Heart left ventricle (tissue), 16 donors: Measurements from ENCODE around the gene LPA. TPM values are rescaled to one million over a fixed set of nuclear protein-coding genes. Genes with fewer than 3 reads are reported as not detected.

Experiments used
- ATAC-seq, 4 donors: fragments of 200-7000 bp; cut with Tn5 transposase; one replicate each; pipeline ENCODE4 v1.9.1; 2020 to 2022; ENCODE audit warnings: moderate library complexity in 4 of 4, mild to moderate bottlenecking in 3 of 4, moderate number of reproducible peaks in 1 of 4
- DNase-seq, 5 donors: peaks; one replicate each; pipeline ENCODE4 v3.0.0-alpha.2; 2020
- H3K27ac ChIP-seq, 12 donors: fragments of 200-600 bp; sonication (generic) in 4 of 12; one replicate each; pipeline versions ENCODE4 v1.5.0 to v1.8.0; 2016 to 2022; ENCODE audit warnings: mild to moderate bottlenecking in 2 of 12
- H3K27me3 ChIP-seq, 9 donors: fragments of 200-600 bp; sonication (generic) in 2 of 9; one replicate each; pipeline versions ENCODE4 v1.5.1 to v1.8.0; 2016 to 2022; ENCODE audit warnings: mild to moderate bottlenecking in 3 of 9
- H3K36me3 ChIP-seq, 9 donors: fragments of 200-600 bp; sonication (generic) in 2 of 9; one replicate each; pipeline versions ENCODE4 v1.5.0 to v1.8.0; 2018 to 2022; ENCODE audit warnings: mild to moderate bottlenecking in 2 of 9
- H3K4me1 ChIP-seq, 12 donors: fragments of 200-600 bp; sonication (generic) in 4 of 12; one replicate each; pipeline versions ENCODE4 v1.5.0 to v1.8.0; 2016 to 2022; ENCODE audit warnings: mild to moderate bottlenecking in 3 of 12
- H3K4me3 ChIP-seq, 12 donors: fragments of 200-600 bp; sonication (generic) in 4 of 12; one replicate each; pipeline versions ENCODE4 v1.5.0 to v1.8.0; 2017 to 2022; ENCODE audit warnings: mild to moderate bottlenecking in 9 of 12, moderate library complexity in 4 of 12
- H3K9me3 ChIP-seq, 12 donors: fragments of 200-600 bp; sonication (generic) in 4 of 12; one replicate each; pipeline versions ENCODE4 v1.5.0 to v1.8.0; 2016 to 2022; ENCODE audit warnings: mild to moderate bottlenecking in 1 of 12
- CTCF ChIP-seq, 12 donors: fragments of 200-600 bp; sonication (generic) in 4 of 12; IDR thresholded peaks; one replicate each; pipeline versions ENCODE4 v1.5.0 to v1.8.0; 2018 to 2022; ENCODE audit warnings: antibody characterized with exemption in 12 of 12, mild to moderate bottlenecking in 5 of 12
- POLR2A ChIP-seq, 2 donors: fragments of 450-650 bp; IDR thresholded peaks; one replicate each; pipeline ENCODE4 v1.6.1; 2017; ENCODE audit warnings: antibody characterized with exemption in 2 of 2, mild to moderate bottlenecking in 2 of 2, moderate library complexity in 2 of 2
- WGBS, 4 donors: extraction: QIAGEN DNeasy Blood & Tissue Kit in 2 of 4; methylation state at CpG; one replicate each; pipeline versions ENCODE4 v1.1.5 to v1.1.7; 2013 to 2018; 5-methylcytosine and 5-hydroxymethylcytosine counted together
- intact Hi-C, 10 donors: fragments of 100-400 bp; cut with DNase I; formaldehyde crosslinking; loops; one replicate each; pipeline versions ENCODE4 v1.11.1 to v1.14.2; 2022
- polyA plus RNA-seq, 2 donors: library from polyadenylated mRNA; stranded (reverse); fragments of 200-250 nt; gene quantifications; one replicate each; pipeline ENCODE4 v1.2.3, GENCODE V29; 2013
- total RNA-seq, 9 donors: library from RNA; depleted of rRNA in 2 of 9; stranded (reverse); fragments of >200 nt in 2 of 9; fragmentation: NEBNext Ultra II Directional in 3 of 9; extraction: Animal tissue kit (Norgen Biotek cat#: 25700) in 3 of 9; gene quantifications; one replicate each; pipeline versions ENCODE4 v1.1.0 to v1.2.4, GENCODE V29; 2016 to 2023
- donor health status: ischemic (EF 13 %, LVEDD 7.1; RV severe dilation, severe dysfunction).
- donor health status: healthy with polysubstance abuse.
- donor health status: DM: no; HTN: yes; CAD: no.
- donor health status: DM: no; HTN: no; CAD: no.
- donor health status: ischemic (EF 25% LVEDD 6.9; RV normal size, moderate dysfunction).
- donor health status: ischemic (EF 25% LVEDD 5.7; RV mildly dilated, moderate dysfunction).
- donor health status: healthy.
- donor health status: DM: yes; HTN: yes; CAD: no.
- donor health status: ischemic (EF 35%, LVEDD 5.7; RV mildly dilated, moderate dysfunction).
- donor health status: nonischemic (EF 11% LVEDD 7.7; RV severe dilation, severe dysfunction).
- donor health status: DM: yes; HTN: yes; CAD: no.
- donor health status: PGD.
- donor health status: ischemic (EF 29% LVEDD 5.4; RV normal size, mild dysfunction).
- donor health status: nonischemic (EF 23%, LVEDD 6.1; RV moderate dilation, normal function).

The LPA gene
- total and polyA plus RNA-seq, 11 donors: 0.20 TPM; not detected in 10

GRCh38 chr6:160510199-160510598 is 153.9 kb downstream of the LPA start:
- 58 to 63% (median 61%) methylated on average over 2 of the region's 2 CpGs for WGBS, 4 donors
- H3K9me3 ChIP-seq: no peaks in the 10 kb centered on the region

GRCh38 chr6:160509610-160510009 is 154.5 kb downstream of the LPA start:
- Histone ChIP-seq H3K36me3 (no peaks in the 10 kb centered on the region), H3K27ac (no peak overlapping the region), H3K4me1 (no peaks in the 10 kb centered on the region), H3K27me3 (peaks cover 0 to 10% (median 0%) of the 10 kb centered on the region in 9 donors), H3K4me3 (no peak overlapping the region), H3K9me3 (peaks cover 0 to 1% (median 0%) of the 10 kb centered on the region in 12 donors)
- 69 to 77% (median 75%) methylated on average over 2 of the region's 2 CpGs for WGBS, 4 donors
- DNase-seq (no peak), ATAC-seq (no peak)
- intact Hi-C loops: loop anchor here in 1 of 10 donors (10.0 kb wide), 1 partner anchor 865 kb away; no protein-coding TSS in a partner anchor
- no peak for TF ChIP-seq CTCF (IDR thresholded peaks at IDR 0.05)
- no peak for TF ChIP-seq POLR2A (IDR thresholded peaks at IDR 0.05)

More at GRCh38 chr6:160510199-160510598, 153.9 kb downstream of the LPA start:
- intact Hi-C loops: loop anchor here in 1 of 10 donors (10.0 kb wide), 1 partner anchor 865 kb away; no protein-coding TSS in a partner anchor
- H3K27me3 ChIP-seq: peaks cover 0 to 10% (median 0%) of the 10 kb centered on the region in 9 donors
- H3K27ac ChIP-seq: no peak overlapping the region
- no peak overlapping the region for H3K4me3 ChIP-seq
- no peak for ATAC-seq
- no peaks in the 10 kb centered on the region for H3K36me3 ChIP-seq
- H3K4me1 ChIP-seq: no peaks in the 10 kb centered on the region
- TF ChIP-seq CTCF (IDR thresholded peaks at IDR 0.05): no peak
- no peak for TF ChIP-seq POLR2A (IDR thresholded peaks at IDR 0.05)
- no peak for DNase-seq

- intact Hi-C loops: no loop called here
- no peak for DNase-seq
- Histone ChIP-seq H3K27me3 (peaks cover 0 to 9% (median 0%) of the 10 kb centered on the region in 9 donors), H3K9me3 (peaks cover 0 to 11% (median 4%) of the 10 kb centered on the region in 12 donors), H3K27ac (no peak overlapping the region), H3K4me1 (no peaks in the 10 kb centered on the region), H3K4me3 (no peak overlapping the region), H3K36me3 (no peaks in the 10 kb centered on the region)
- 67 to 72% (median 70%) methylated on average over 2 of the region's 2 CpGs for WGBS, 4 donors
- TF ChIP-seq POLR2A (IDR thresholded peaks at IDR 0.05): no peak
- no peak for TF ChIP-seq CTCF (IDR thresholded peaks at IDR 0.05)
- ATAC-seq: no peak
These were observed 155.5 kb downstream of the LPA start for GRCh38 chr6:160508599-160508998.

GRCh38 chr6:160507420-160507819 is 156.7 kb downstream of the LPA start:
- intact Hi-C loops: no loop called here
- Histone ChIP-seq H3K9me3 (peaks cover 0 to 18% (median 9%) of the 10 kb centered on the region in 12 donors), H3K27ac (no peak overlapping the region), H3K4me1 (no peaks in the 10 kb centered on the region), H3K4me3 (no peak overlapping the region), H3K27me3 (no peaks in the 10 kb centered on the region), H3K36me3 (no peaks in the 10 kb centered on the region)
- DNase-seq (no peak), ATAC-seq (no peak)
- TF ChIP-seq CTCF (IDR thresholded peaks at IDR 0.05) (no peak), POLR2A (IDR thresholded peaks at IDR 0.05) (no peak)
- 65 to 76% (median 69%) methylated on average over 4 of the region's 4 CpGs for WGBS, 4 donors
